ENCODE results near the gene DYNC1I1. TPM values are rescaled to one million over a fixed set of nuclear protein-coding genes. Genes with fewer than 3 reads are reported as not detected.
"Not testable (repeated sequence)": the region's sequence is repeated elsewhere in the genome, so short reads cannot be mapped to it uniquely, and the experiment has no call there.

DYNC1I1 gene
- polyA plus RNA-seq, 1 donor from 2014 or later = not detected

- Mint-ChIP-seq H3K4me3 (no peak overlapping the region), H3K4me1 (no peaks in the 10 kb centered on the region), H3K27ac (no peak overlapping the region), H3K36me3 (peaks cover 2% of the 10 kb centered on the region), H3K27me3 (peaks cover 7% of the 10 kb centered on the region), H3K9me3 (no peaks in the 10 kb centered on the region)
Measured at GRCh38 chr7:95927756-95928155, 155.4 kb downstream of the DYNC1I1 start.

GRCh38 chr7:95929710-95930280 is 157.4 kb downstream of the DYNC1I1 start:
- Mint-ChIP-seq H3K4me3 (no peak overlapping the region), H3K27ac (no peak overlapping the region), H3K4me1 (no peaks in the 10 kb centered on the region), H3K36me3 (peaks cover 2% of the 10 kb centered on the region), H3K9me3 (no peaks in the 10 kb centered on the region), H3K27me3 (peaks cover 2% of the 10 kb centered on the region)

- Mint-ChIP-seq H3K4me3 (no peak overlapping the region), H3K36me3 (peaks cover 2% of the 10 kb centered on the region), H3K4me1 (no peaks in the 10 kb centered on the region), H3K27me3 (peaks cover 3% of the 10 kb centered on the region), H3K9me3 (no peaks in the 10 kb centered on the region), H3K27ac (no peak overlapping the region)
Measured at GRCh38 chr7:95931460-95932232, 159.3 kb downstream of the DYNC1I1 start.

- Mint-ChIP-seq H3K9me3 (peaks cover 0 to 2% (median 0%) of the 10 kb centered on the region in 3 donors), H3K4me1 (no peaks in the 10 kb centered on the region), H3K36me3 (peaks cover 2% of the 10 kb centered on the region), H3K4me3 (no peak overlapping the region), H3K27ac (no peak overlapping the region), H3K27me3 (peaks cover 3% of the 10 kb centered on the region)
Measured at GRCh38 chr7:95933618-95934017, 161.3 kb downstream of the DYNC1I1 start.

- not testable (repeated sequence) for H3K4me1 Mint-ChIP-seq, H3K9me3 Mint-ChIP-seq, H3K27ac Mint-ChIP-seq, H3K27me3 Mint-ChIP-seq, H3K4me3 Mint-ChIP-seq, H3K36me3 Mint-ChIP-seq
Measured at GRCh38 chr7:95944867-95945266, 172.5 kb downstream of the DYNC1I1 start.

GRCh38 chr7:95950698-95951097 is 178.3 kb downstream of the DYNC1I1 start:
- H3K4me3 Mint-ChIP-seq = no peak overlapping the region
- H3K27me3 Mint-ChIP-seq = no peaks in the 10 kb centered on the region
- H3K36me3 Mint-ChIP-seq = no peaks in the 10 kb centered on the region
- H3K4me1 Mint-ChIP-seq = no peaks in the 10 kb centered on the region
- H3K27ac Mint-ChIP-seq = no peak overlapping the region
- H3K9me3 Mint-ChIP-seq = no peaks in the 10 kb centered on the region

- Mint-ChIP-seq H3K4me3 (no peak overlapping the region), H3K27me3 (no peaks in the 10 kb centered on the region), H3K4me1 (no peaks in the 10 kb centered on the region), H3K27ac (no peak overlapping the region), H3K36me3 (no peaks in the 10 kb centered on the region), H3K9me3 (no peaks in the 10 kb centered on the region)
Measured at GRCh38 chr7:95951531-95951930, 179.2 kb downstream of the DYNC1I1 start.

- Mint-ChIP-seq H3K27ac (no peak overlapping the region), H3K4me1 (no peaks in the 10 kb centered on the region), H3K9me3 (no peaks in the 10 kb centered on the region), H3K4me3 (no peak overlapping the region), H3K36me3 (no peaks in the 10 kb centered on the region), H3K27me3 (no peaks in the 10 kb centered on the region)
Measured at GRCh38 chr7:95951997-95952795, 179.8 kb downstream of the DYNC1I1 start.

- Mint-ChIP-seq H3K27ac (no peak overlapping the region), H3K27me3 (no peaks in the 10 kb centered on the region), H3K9me3 (no peaks in the 10 kb centered on the region), H3K4me1 (no peaks in the 10 kb centered on the region), H3K36me3 (no peaks in the 10 kb centered on the region), H3K4me3 (no peak overlapping the region)
Measured at GRCh38 chr7:95952851-95953250, 180.5 kb downstream of the DYNC1I1 start.

- H3K4me1 Mint-ChIP-seq = no peaks in the 10 kb centered on the region
- no peaks in the 10 kb centered on the region for H3K36me3 Mint-ChIP-seq
Measured at GRCh38 chr7:95955748-95956147, 183.4 kb downstream of the DYNC1I1 start.

GRCh38 chr7:95957510-95957909 is 185.2 kb downstream of the DYNC1I1 start:
- peaks cover 0 to 4% (median 2%) of the 10 kb centered on the region in 3 donors for H3K9me3 Mint-ChIP-seq
- no peak overlapping the region for H3K4me3 Mint-ChIP-seq
- H3K36me3 Mint-ChIP-seq = no peaks in the 10 kb centered on the region
- H3K27ac Mint-ChIP-seq = no peak overlapping the region
- no peaks in the 10 kb centered on the region for H3K4me1 Mint-ChIP-seq
- H3K27me3 Mint-ChIP-seq = peaks cover 2% of the 10 kb centered on the region

More at GRCh38 chr7:95955748-95956147, 183.4 kb downstream of the DYNC1I1 start:
- Mint-ChIP-seq H3K4me3 (no peak overlapping the region), H3K27me3 (no peaks in the 10 kb centered on the region), H3K9me3 (peaks cover 0 to 4% (median 2%) of the 10 kb centered on the region in 3 donors), H3K27ac (no peak overlapping the region)

GRCh38 chr7:95960706-95961244 is 188.4 kb downstream of the DYNC1I1 start:
- Mint-ChIP-seq H3K27me3 (peaks cover 2% of the 10 kb centered on the region), H3K27ac (no peak overlapping the region), H3K9me3 (peaks cover 0 to 6% (median 2%) of the 10 kb centered on the region in 3 donors), H3K4me3 (no peak overlapping the region), H3K4me1 (no peaks in the 10 kb centered on the region), H3K36me3 (no peaks in the 10 kb centered on the region)

- Mint-ChIP-seq H3K27ac (no peak overlapping the region), H3K36me3 (no peaks in the 10 kb centered on the region), H3K4me1 (no peaks in the 10 kb centered on the region), H3K27me3 (peaks cover 2% of the 10 kb centered on the region), H3K9me3 (peaks cover 0 to 6% (median 2%) of the 10 kb centered on the region in 3 donors), H3K4me3 (no peak overlapping the region)
Measured at GRCh38 chr7:95963446-95963990, 191.2 kb downstream of the DYNC1I1 start.

- Mint-ChIP-seq H3K27ac (no peak overlapping the region), H3K4me1 (no peaks in the 10 kb centered on the region), H3K4me3 (no peak overlapping the region), H3K27me3 (peaks cover 4% of the 10 kb centered on the region), H3K36me3 (no peaks in the 10 kb centered on the region), H3K9me3 (no peaks in the 10 kb centered on the region)
Measured at GRCh38 chr7:95971716-95972115, 199.4 kb downstream of the DYNC1I1 start.

GRCh38 chr7:95972523-95972922 is 200.2 kb downstream of the DYNC1I1 start:
- no peaks in the 10 kb centered on the region for H3K9me3 Mint-ChIP-seq
- no peaks in the 10 kb centered on the region for H3K36me3 Mint-ChIP-seq
- H3K4me3 Mint-ChIP-seq = no peak overlapping the region
- no peak overlapping the region for H3K27ac Mint-ChIP-seq
- H3K27me3 Mint-ChIP-seq = peaks cover 4% of the 10 kb centered on the region
- no peaks in the 10 kb centered on the region for H3K4me1 Mint-ChIP-seq

Measured in IgD-negative memory B cell (primary cell).